HepG2 (cell line): ENCODE measurements around the gene ACSBG1. TPM values are rescaled to one million over a fixed set of nuclear protein-coding genes. Genes with fewer than 3 reads are reported as not detected.

Source experiments
- ATAC-seq: fragments of 200-7000 bp; cut with Tn5 transposase; 3 replicates; pipeline ENCODE4 v1.9.1; 2020; ENCODE audit warnings: mild to moderate bottlenecking, moderate library complexity
- BruUV-seq: library from RNA; stranded (reverse); fragments of 400-500 nt; replicated peaks from 2 replicates; lab custom pipeline; 2021; lab: Mats Ljungman, UMichigan
- CTCF ChIA-PET: fragments of 300-600 bp; formaldehyde crosslinking; extraction: SDS; loops from one replicate; lab custom pipeline; 2021; ENCODE audit warnings: low total read pairs, inconsistent platforms, low intra/inter-chr PET ratio; lab: Yijun Ruan, JAX
- POLR2A ChIA-PET: fragments of 350-600 bp; sonication (Branson Sonifier 250); formaldehyde crosslinking; loops from one replicate; lab custom pipeline; 2020; ENCODE audit warnings: antibody characterized with exemption, inconsistent platforms; lab: Yijun Ruan, JAX
- DNase-seq: peaks from one replicate; pipeline ENCODE4 v3.0.0-alpha.2; 2015; ENCODE audit warnings: low spot score
- FAIRE-seq: peaks from 3 replicates; lab custom pipeline; 2011; peaks lifted over from hg19 to GRCh38; lab: Jason Lieb, UNC
- H2AFZ ChIP-seq: one replicate; pipeline ENCODE4 v1.6.1; 2011; ENCODE audit warnings: low read length, inconsistent platforms
- H3K27ac ChIP-seq: fragments of 300-600 bp; 3 replicates; pipeline ENCODE4 v1.8.0; 2011; ENCODE audit warnings: mixed run types, mild to moderate bottlenecking, mixed read lengths, low read length, inconsistent platforms; ENCODE audit not compliant: insufficient read depth; ENCODE audit errors: extremely low read length
- H3K27me3 ChIP-seq, 2 experiments: fragments of 200-600 bp in 1 of 2; 2 replicates in 1 of 2; 3 replicates in 1 of 2; pipeline versions ENCODE4 v1.6.0 to v1.8.0; 2011; ENCODE audit warnings: low read length in 2 of 2, mild to moderate bottlenecking in 2 of 2, moderate library complexity in 2 of 2, inconsistent platforms in 1 of 2; ENCODE audit not compliant: insufficient read depth in 2 of 2, control insufficient read depth in 1 of 2
- H3K36me3 ChIP-seq, 2 experiments: fragments of 200-600 bp in 1 of 2; replicated peaks in 1 of 2; 2 replicates in 1 of 2; 3 replicates in 1 of 2; pipeline versions ENCODE4 v1.5.1 to v1.8.0; 2011; ENCODE audit warnings: low read length in 2 of 2, inconsistent platforms in 1 of 2; ENCODE audit not compliant: insufficient read depth in 2 of 2, control insufficient read depth in 1 of 2
- H3K4me1 ChIP-seq: 2 replicates; pipeline ENCODE4 v1.5.1; 2012; ENCODE audit warnings: low read length, inconsistent platforms; ENCODE audit not compliant: insufficient read depth
- H3K4me2 ChIP-seq: 2 replicates; pipeline ENCODE4 v1.6.0; 2011; ENCODE audit warnings: low read depth, low read length, inconsistent platforms
- H3K4me3 ChIP-seq, 3 experiments: fragments of 200-600 bp in 1 of 3; sonication (generic), shearing (Covaris generic) in 1 of 3; replicated peaks in 1 of 3; 2 replicates each; pipeline ENCODE4 v1.5.1; 2011 to 2016; ENCODE audit warnings: low read length in 3 of 3, inconsistent platforms in 2 of 3, low read depth in 2 of 3, mild to moderate bottlenecking in 2 of 3, control low read depth in 1 of 3, mixed read lengths in 1 of 3; ENCODE audit not compliant: insufficient read depth in 1 of 3
- H3K79me2 ChIP-seq: one replicate; pipeline ENCODE4 v1.6.1; 2011; ENCODE audit warnings: low read length, inconsistent platforms; ENCODE audit not compliant: insufficient read depth
- H3K9ac ChIP-seq: 2 replicates; pipeline ENCODE4 v1.6.0; 2011; ENCODE audit warnings: mild to moderate bottlenecking, low read depth, low read length, inconsistent platforms; ENCODE audit not compliant: insufficient read depth
- H3K9me3 ChIP-seq: 2 replicates; pipeline ENCODE4 v1.5.1; 2012; ENCODE audit warnings: mild to moderate bottlenecking, low read length
- H4K20me1 ChIP-seq: 2 replicates; pipeline ENCODE4 v1.6.0; 2011; ENCODE audit warnings: inconsistent platforms, mild to moderate bottlenecking, low read length, moderate library complexity; ENCODE audit not compliant: insufficient read depth
- ELK4 ChIP-seq: sonication (generic); formaldehyde crosslinking; IDR thresholded peaks from 2 replicates; pipeline ENCODE4 v1.9.0; 2021; ENCODE audit warnings: missing genetic modification reagents, borderline replicate concordance
- KMT2A ChIP-seq: sonication (generic); formaldehyde crosslinking; IDR thresholded peaks from 2 replicates; pipeline ENCODE4 v1.4.0; 2020; ENCODE audit warnings: missing genetic modification reagents
- NRL ChIP-seq: sonication (generic); formaldehyde crosslinking; IDR thresholded peaks from 2 replicates; pipeline ENCODE4 v1.5.0; 2020; ENCODE audit warnings: missing genetic modification reagents, mild to moderate bottlenecking, moderate library complexity, borderline replicate concordance
- ZNF180 ChIP-seq: sonication (generic); formaldehyde crosslinking; IDR thresholded peaks from 2 replicates; pipeline ENCODE4 v1.4.0; 2020; ENCODE audit warnings: low read depth, missing genetic modification reagents, borderline replicate concordance
- ZNF282 ChIP-seq: fragments of 450-650 bp; IDR thresholded peaks from 2 replicates; pipeline ENCODE4 v1.6.1; 2018; ENCODE audit not compliant: partially characterized antibody
- ZNF333 ChIP-seq: sonication (generic); formaldehyde crosslinking; IDR thresholded peaks from 2 replicates; pipeline ENCODE4 v1.4.0; 2020; ENCODE audit warnings: mild to moderate bottlenecking, missing genetic modification reagents, borderline replicate concordance
- ZNF724P ChIP-seq: sonication (generic); formaldehyde crosslinking; IDR thresholded peaks from 2 replicates; pipeline ENCODE4 v1.8.0; 2022; ENCODE audit warnings: missing genetic modification reagents, borderline replicate concordance
- WGBS: methylation state at CpG from one replicate; pipeline ENCODE4 v1.1.6; 2017; ENCODE audit warnings: low lambda C conversion rate; 5-methylcytosine and 5-hydroxymethylcytosine counted together
- in situ Hi-C: cut with HindIII; loops from 2 replicates; pipeline ENCODE4 v1.10.0; 2017; ENCODE audit warnings: low pct_unique_long_range_greater_than_20kb; ENCODE audit not compliant: extremely low pct_ligation_motif_present
- intact Hi-C: fragments of 100-400 bp; cut with micrococcal nuclease; formaldehyde crosslinking; loops from one replicate; pipeline ENCODE4 v1.10.0; 2022; ENCODE audit not compliant: unreplicated experiment
- polyA plus RNA-seq, 8 experiments: library from polyadenylated mRNA; depleted of rRNA in 3 of 8; stranded (reverse) in 7 of 8; unstranded in 1 of 8; fragments of >200 nt; fragmentation: Illumina TruSeq in 4 of 8; extraction: Trizol in 4 of 8; gene quantifications; 2 replicates each; pipeline versions ENCODE4 v1.2.1 to v1.2.3, GENCODE V29; 2011 to 2016; ENCODE audit warnings: low read depth in 4 of 8, missing spikeins in 1 of 8, mixed read lengths in 1 of 8; ENCODE audit not compliant: insufficient read depth in 1 of 8
- total RNA-seq, 5 experiments: library from RNA; depleted of rRNA; stranded (reverse); fragments of >200 nt; fragmentation: Illumina TruSeq; extraction: Trizol; gene quantifications; 2 replicates each; pipeline ENCODE4 v1.2.3, GENCODE V29; 2016; ENCODE audit warnings: low read depth in 1 of 5

The ACSBG1 gene
- total and polyA plus RNA-seq, 2 of the 13 experiments (the other 11 are each of a cell fraction or from before 2014, with no cell fraction given), result 0.35 to 0.81 TPM

- DNase-seq (no peak), FAIRE-seq (no peak), ATAC-seq (no peak)
- Histone ChIP-seq H3K9me3 (no peaks in the 10 kb centered on the region), H3K36me3 (no peaks in the 10 kb centered on the region), H3K27ac (no peak overlapping the region), H3K9ac (no peak overlapping the region), H3K4me3 (no peak overlapping the region), H2AFZ (no peak overlapping the region), H3K79me2 (no peaks in the 10 kb centered on the region), H4K20me1 (no peaks in the 10 kb centered on the region), H3K4me2 (no peak overlapping the region), H3K4me1 (no peaks in the 10 kb centered on the region), H3K27me3 (peaks cover 0 to 12% of the 10 kb centered on the region in 2 experiments; a peak in 3 of 5 replicates)
- TF ChIP-seq ELK4 (CRISPR knock-in tag) (no peak), ZNF282 (no peak)
- CTCF ChIA-PET, result no interaction called here
- WGBS, result 23% methylated on average over 7 of the region's 7 CpGs
- BruUV-seq, result no TSS peak
- intact Hi-C loops (no loop called here), in situ Hi-C loops (no loop called here)
- POLR2A ChIA-PET, result no interaction called here
Measured at GRCh38 chr15:78216276-78217104, 17.9 kb downstream of the ACSBG1 start.

DNA sequence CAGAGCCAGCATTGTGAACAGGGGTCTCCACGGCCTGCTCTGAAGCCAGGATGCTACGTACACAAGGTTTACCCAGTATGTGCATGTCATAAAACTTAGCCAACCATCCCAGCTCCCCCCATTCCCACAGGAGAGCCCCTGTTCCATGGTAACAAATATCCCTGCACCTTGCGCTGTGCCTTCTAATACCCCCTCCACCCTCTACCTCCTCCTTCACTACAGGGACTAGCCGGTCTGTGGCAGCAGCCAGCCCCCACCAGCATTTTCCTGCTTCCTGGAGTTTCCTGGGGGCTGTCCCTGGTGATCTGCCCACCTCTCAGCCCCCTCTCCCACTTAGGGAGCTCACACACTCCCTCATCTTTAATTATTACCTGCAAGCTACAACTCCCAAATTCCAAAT is 20.4 kb downstream of the ACSBG1 start:
- H3K4me3 ChIP-seq, result no peak overlapping the region
- no peaks in the 10 kb centered on the region for H3K36me3 ChIP-seq
- no peak overlapping the region for H3K9ac ChIP-seq
- in situ Hi-C loops, result no loop called here
- no peaks in the 10 kb centered on the region for H3K79me2 ChIP-seq
- no peaks in the 10 kb centered on the region for H3K4me1 ChIP-seq
- intact Hi-C loops, result no loop called here
- POLR2A ChIA-PET, result no interaction called here
- FAIRE-seq (no peak), ATAC-seq (no peak), DNase-seq (no peak)
- TF ChIP-seq ZNF724P (CRISPR knock-in tag) (no peak), ZNF180 (CRISPR knock-in tag) (no peak), KMT2A (CRISPR knock-in tag) (no peak), ZNF333 (CRISPR knock-in tag) (no peak), NRL (CRISPR knock-in tag) (no peak)
- H3K4me2 ChIP-seq, result no peak overlapping the region
- H3K9me3 ChIP-seq, result no peaks in the 10 kb centered on the region
- BruUV-seq, result no TSS peak
- H3K27ac ChIP-seq, result no peak overlapping the region
- no peak overlapping the region for H2AFZ ChIP-seq
- H4K20me1 ChIP-seq, result no peaks in the 10 kb centered on the region
- 44% methylated on average over 3 of the region's 4 CpGs for WGBS
- peaks cover 0 to 32% of the 10 kb centered on the region in 2 experiments; a peak in 4 of 5 replicates for H3K27me3 ChIP-seq
- CTCF ChIA-PET, result no interaction called here
